Skin of body (tissue), 2 donors: Measurements from ENCODE around the gene LMOD1. TPM values are rescaled to one million over a fixed set of nuclear protein-coding genes. Genes with fewer than 3 reads are reported as not detected.
"Not testable (repeated sequence)": the region's sequence is repeated elsewhere in the genome, so short reads cannot be mapped to it uniquely, and the experiment has no call there.

Source experiments
- DNase-seq: peaks from one replicate; lab custom pipeline; 2025; lab: John Stamatoyannopoulos, UW
- total RNA-seq: library from RNA; depleted of rRNA; stranded (reverse); fragments of >200 nt; gene quantifications from one replicate; pipeline ENCODE4 v1.2.3, GENCODE V29; 2014

LMOD1 gene
- total RNA-seq, 1 donor from 2014 or later, result 7.4 TPM

GRCh38 chr1:201947697-201948008 lies 1.3 kb upstream of the LMOD1 start:
- DNase-seq, result no peak

- DNase-seq, result no peak
Measured at GRCh38 chr1:201945863-201946223, 505 bp downstream of the LMOD1 start.

- no peak for DNase-seq
Measured at GRCh38 chr1:201945157-201945556, 1.2 kb downstream of the LMOD1 start.

GRCh38 chr1:201944639-201945038 lies 1.7 kb downstream of the LMOD1 start:
- DNase-seq, result no peak

- no peak for DNase-seq
Measured at GRCh38 chr1:201944002-201944401, 2.3 kb downstream of the LMOD1 start.

- no peak for DNase-seq
Measured at GRCh38 chr1:201942129-201942495, 4.2 kb downstream of the LMOD1 start.

GRCh38 chr1:201941420-201942128 lies 4.8 kb downstream of the LMOD1 start:
- DNase-seq, result no peak

- not testable (repeated sequence) for DNase-seq
Measured at GRCh38 chr1:201940316-201940715, 6.0 kb downstream of the LMOD1 start.

GRCh38 chr1:201939574-201939973 lies 6.8 kb downstream of the LMOD1 start:
- DNase-seq, result no peak

GRCh38 chr1:201939148-201939547 lies 7.2 kb downstream of the LMOD1 start:
- DNase-seq, result no peak

GRCh38 chr1:201938440-201939035 lies 7.8 kb downstream of the LMOD1 start:
- no peak for DNase-seq

GRCh38 chr1:201937624-201938213 lies 8.6 kb downstream of the LMOD1 start:
- no peak for DNase-seq

- DNase-seq, result no peak
Measured at GRCh38 chr1:201933840-201934430, 12.4 kb downstream of the LMOD1 start.

- no peak for DNase-seq
Measured at GRCh38 chr1:201930803-201931202, 15.5 kb downstream of the LMOD1 start.

GRCh38 chr1:201930137-201930536 lies 16.2 kb downstream of the LMOD1 start:
- no peak for DNase-seq

- no peak for DNase-seq
Measured at GRCh38 chr1:201928266-201928665, 18.1 kb downstream of the LMOD1 start.

- DNase-seq, result peak; percentile 31
Measured at GRCh38 chr1:201925981-201926645, 20.2 kb downstream of the LMOD1 start.

GRCh38 chr1:201925301-201925567 lies 21.1 kb downstream of the LMOD1 start:
- DNase-seq, result no peak

GRCh38 chr1:201921952-201922558 lies 24.3 kb downstream of the LMOD1 start:
- DNase-seq, result no peak

- no peak for DNase-seq
Measured at GRCh38 chr1:201918343-201918742, 28.0 kb downstream of the LMOD1 start.

GRCh38 chr1:201917362-201918033 lies 28.9 kb downstream of the LMOD1 start:
- DNase-seq, result no peak
